Measurements from ENCODE around the gene POFUT1.

- TF ChIP-seq CTCF (IDR thresholded peaks at IDR 0.05) (no peak), HMGXB4 (CRISPR knock-in tag; IDR thresholded peaks at IDR 0.05; ENCODE audit: borderline replicate concordance) (no peak), CEBPB (IDR thresholded peaks at IDR 0.05) (no peak), POLR2A (IDR thresholded peaks at IDR 0.05; ENCODE audit: low read length) (no peak), HOXB13 (CRISPR knock-in tag; IDR thresholded peaks at IDR 0.05; ENCODE audit: low read depth) (no peak), RNF2 (IDR thresholded peaks at IDR 0.05; ENCODE audit: borderline replicate concordance, low read depth) (no peak), REST (IDR thresholded peaks at IDR 0.05) (no peak), ESRRA (IDR thresholded peaks at IDR 0.05; ENCODE audit: borderline replicate concordance, low read length) (no peak), FOSL2 (IDR thresholded peaks at IDR 0.05) (no peak), FOSL2 (CRISPR knock-in tag; IDR thresholded peaks at IDR 0.05) (no peak), HDAC2 (IDR thresholded peaks at IDR 0.05) (no peak), ELK1 (IDR thresholded peaks at IDR 0.05; ENCODE audit: low read depth, low read length) (no peak), SMC3 (IDR thresholded peaks at IDR 0.05) (no peak), RAD21 (conservative IDR thresholded peaks at IDR 0.05 in 1 of 2, IDR thresholded peaks at IDR 0.05 in 1 of 2) (no peak), RFX5 (IDR thresholded peaks at IDR 0.05) (no peak)
Measured at GRCh38 chr20:32160341-32160740, 47.3 kb upstream of the POFUT1 start.

Measured in A549 (cell line).